Measurements from ENCODE around the gene LIPC. TPM values are rescaled to one million over a fixed set of nuclear protein-coding genes. Genes with fewer than 3 reads are reported as not detected.

Gene LIPC
- total and polyA plus RNA-seq, 2 experiments from 2014 or later = not detected

- Histone ChIP-seq H2AFZ (no peak overlapping the region), H3K4me1 (ENCODE audit: insufficient read depth) (peaks cover 4% of the 10 kb centered on the region; the same call in 1 of the 2 replicates), H3K4me3 (no peak overlapping the region), H3K79me2 (replicated peaks; ENCODE audit: insufficient read depth) (no peaks in the 10 kb centered on the region), H4K20me1 (replicated peaks; ENCODE audit: insufficient read depth) (no peaks in the 10 kb centered on the region), H3K36me3 (ENCODE audit: insufficient read depth) (no peaks in the 10 kb centered on the region), H3K9me2 (ENCODE audit: insufficient read depth) (peaks cover 10% of the 10 kb centered on the region), H3K4me2 (no peak overlapping the region), H3K27ac (ENCODE audit: low read depth) (no peak overlapping the region), H3F3A (replicated peaks; ENCODE audit: low read depth) (no peaks in the 10 kb centered on the region), H3K27me3 (ENCODE audit: insufficient read depth) (no peaks in the 10 kb centered on the region)
- Mint-ChIP-seq H3K4me3 (no peak overlapping the region), H3K36me3 (ENCODE audit: low read depth) (no peaks in the 10 kb centered on the region), H3K27ac (peak overlapping the region; percentile 85), H3K4me1 (peaks cover 21% of the 10 kb centered on the region), H3K27me3 (ENCODE audit: insufficient read depth, low read depth, poor library complexity) (peaks cover 4% of the 10 kb centered on the region), H3K9me3 (no peaks in the 10 kb centered on the region)
- ATAC-seq = peak; percentile 71
- peak; percentile 55 for DNase-seq (ENCODE audit: low spot score)
- TF ChIP-seq ZNF331 (CRISPR knock-in tag; IDR thresholded peaks at IDR 0.05; ENCODE audit: low read depth) (no peak), EZH2 (IDR thresholded peaks at IDR 0.05; ENCODE audit: low read depth, unreplicated experiment) (no peak), JUNB (IDR thresholded peaks at IDR 0.05; ENCODE audit: unreplicated experiment) (no peak), EZH2phosphoT487 (IDR thresholded peaks at IDR 0.05; ENCODE audit: unreplicated experiment) (no peak), ZNF114 (CRISPR knock-in tag; IDR thresholded peaks at IDR 0.05) (no peak), NANOG (IDR thresholded peaks at IDR 0.05; ENCODE audit: borderline replicate concordance) (no peak), CTCF (conservative IDR thresholded peaks at IDR 0.05; ENCODE audit: low read depth in 2 of 2) (no peak)
These were observed 37.9 kb downstream of the LIPC start for GRCh38 chr15:58469432-58470353.

GRCh38 chr15:58471348-58471747, 39.6 kb downstream of the LIPC start:
- Histone ChIP-seq H3K9me2 (ENCODE audit: insufficient read depth) (peaks cover 12% of the 10 kb centered on the region), H2AFZ (no peak overlapping the region), H3F3A (replicated peaks; ENCODE audit: low read depth) (no peaks in the 10 kb centered on the region), H4K20me1 (replicated peaks; ENCODE audit: insufficient read depth) (no peaks in the 10 kb centered on the region), H3K36me3 (ENCODE audit: insufficient read depth) (no peaks in the 10 kb centered on the region), H3K79me2 (replicated peaks; ENCODE audit: insufficient read depth) (no peaks in the 10 kb centered on the region), H3K4me3 (no peak overlapping the region), H3K4me2 (no peak overlapping the region), H3K27me3 (ENCODE audit: insufficient read depth) (no peaks in the 10 kb centered on the region), H3K4me1 (ENCODE audit: insufficient read depth) (peaks cover 4% of the 10 kb centered on the region; the same call in 1 of the 2 replicates), H3K27ac (ENCODE audit: low read depth) (no peak overlapping the region)
- no peak overlapping the region for H3K4me3 Mint-ChIP-seq
- DNase-seq (ENCODE audit: low spot score) = no peak
- H3K4me1 Mint-ChIP-seq = peaks cover 21% of the 10 kb centered on the region
- H3K27ac Mint-ChIP-seq = no peak overlapping the region
- no peaks in the 10 kb centered on the region for H3K36me3 Mint-ChIP-seq (ENCODE audit: low read depth)
- no peaks in the 10 kb centered on the region for H3K9me3 Mint-ChIP-seq
- no peak for ATAC-seq
- H3K27me3 Mint-ChIP-seq (ENCODE audit: insufficient read depth, low read depth, poor library complexity) = peaks cover 6% of the 10 kb centered on the region
- TF ChIP-seq ETS1 (IDR thresholded peaks at IDR 0.05) (no peak), EZH2phosphoT487 (IDR thresholded peaks at IDR 0.05; ENCODE audit: unreplicated experiment) (no peak), ZNF331 (CRISPR knock-in tag; IDR thresholded peaks at IDR 0.05; ENCODE audit: low read depth) (no peak), POLR2AphosphoS5 (IDR thresholded peaks at IDR 0.05; ENCODE audit: low read depth) (no peak), ZNF114 (CRISPR knock-in tag; IDR thresholded peaks at IDR 0.05) (no peak), NANOG (IDR thresholded peaks at IDR 0.05; ENCODE audit: borderline replicate concordance) (no peak), CREB1 (CRISPR knock-in tag; IDR thresholded peaks at IDR 0.05; ENCODE audit: low read depth) (no peak), CTCF (conservative IDR thresholded peaks at IDR 0.05; ENCODE audit: low read depth in 2 of 2) (no peak)
